Tibial nerve (tissue), 4 donors: ENCODE data around the gene ABHD11. TPM values are rescaled to one million over a fixed set of nuclear protein-coding genes. Genes with fewer than 3 reads are reported as not detected.

Experiments
- DNase-seq, 2 donors: peaks; one replicate each; pipeline ENCODE4 v3.0.0-alpha.2; 2019; ENCODE audit warnings: low spot score in 2 of 2
- H3K27ac ChIP-seq, 4 donors: fragments of 200-600 bp; sonication (generic) in 3 of 4; one replicate each; pipeline ENCODE4 v1.5.1; 2017 to 2019; ENCODE audit warnings: mild to moderate bottlenecking in 1 of 4
- H3K27me3 ChIP-seq, 2 donors: fragments of 200-600 bp; sonication (generic) in 1 of 2; one replicate each; pipeline versions ENCODE4 v1.5.1 to v1.6.0; 2017 to 2019
- H3K36me3 ChIP-seq, 3 donors: fragments of 200-600 bp; sonication (generic); one replicate each; pipeline ENCODE4 v1.5.1; 2018 to 2019
- H3K4me1 ChIP-seq, 4 donors: fragments of 200-600 bp; sonication (generic) in 3 of 4; one replicate each; pipeline ENCODE4 v1.5.1; 2017 to 2019
- H3K4me3 ChIP-seq, 4 donors: fragments of 200-600 bp; sonication (generic) in 3 of 4; one replicate each; pipeline ENCODE4 v1.5.1; 2017 to 2019; ENCODE audit warnings: mild to moderate bottlenecking in 1 of 4, moderate library complexity in 1 of 4
- H3K9me3 ChIP-seq, 4 donors: fragments of 200-600 bp; sonication (generic) in 3 of 4; one replicate each; pipeline ENCODE4 v1.5.1; 2017 to 2019
- EP300 ChIP-seq, 2 donors: sonication (generic); formaldehyde crosslinking; IDR thresholded peaks; one replicate each; pipeline ENCODE4 v1.6.1; 2017; ENCODE audit warnings: antibody characterized with exemption in 2 of 2, mild to moderate bottlenecking in 1 of 2
- POLR2A ChIP-seq, 2 donors: fragments of 450-650 bp; IDR thresholded peaks; one replicate each; pipeline ENCODE4 v1.6.1; 2017; ENCODE audit warnings: antibody characterized with exemption in 2 of 2, mild to moderate bottlenecking in 2 of 2, moderate library complexity in 2 of 2
- WGBS, 2 donors: methylation state at CpG; one replicate each; pipeline ENCODE4 v1.1.5; 2018; 5-methylcytosine and 5-hydroxymethylcytosine counted together
- total RNA-seq, 4 donors: library from RNA; depleted of rRNA; stranded (reverse); fragments of >200 nt; gene quantifications; one replicate each; pipeline ENCODE4 v1.1.0, GENCODE V29; 2016
- TF ChIP-seq, protein P1 (sequence below), 5 experiments: fragments of 200-600 bp in 3 of 5; fragments of 450-650 bp in 2 of 5; sonication (generic) in 3 of 5; IDR thresholded peaks; one replicate each; pipeline ENCODE4 v1.5.1; 2016 to 2019; ENCODE audit warnings: antibody characterized with exemption in 5 of 5, mild to moderate bottlenecking in 3 of 5, moderate library complexity in 2 of 5

ABHD11 gene
- total RNA-seq, 4 donors from 2014 or later: 7.5 to 19.2 (median 10.9) TPM

GRCh38 chr7:73701357-73701995 is 37.1 kb downstream of the ABHD11 start:
- peaks cover 0 to 14% (median 0%) of the 10 kb centered on the region in 4 donors for H3K4me1 ChIP-seq
- no peak overlapping the region for H3K27ac ChIP-seq
- no peaks in the 10 kb centered on the region for H3K27me3 ChIP-seq
- TF ChIP-seq, protein P1, sequence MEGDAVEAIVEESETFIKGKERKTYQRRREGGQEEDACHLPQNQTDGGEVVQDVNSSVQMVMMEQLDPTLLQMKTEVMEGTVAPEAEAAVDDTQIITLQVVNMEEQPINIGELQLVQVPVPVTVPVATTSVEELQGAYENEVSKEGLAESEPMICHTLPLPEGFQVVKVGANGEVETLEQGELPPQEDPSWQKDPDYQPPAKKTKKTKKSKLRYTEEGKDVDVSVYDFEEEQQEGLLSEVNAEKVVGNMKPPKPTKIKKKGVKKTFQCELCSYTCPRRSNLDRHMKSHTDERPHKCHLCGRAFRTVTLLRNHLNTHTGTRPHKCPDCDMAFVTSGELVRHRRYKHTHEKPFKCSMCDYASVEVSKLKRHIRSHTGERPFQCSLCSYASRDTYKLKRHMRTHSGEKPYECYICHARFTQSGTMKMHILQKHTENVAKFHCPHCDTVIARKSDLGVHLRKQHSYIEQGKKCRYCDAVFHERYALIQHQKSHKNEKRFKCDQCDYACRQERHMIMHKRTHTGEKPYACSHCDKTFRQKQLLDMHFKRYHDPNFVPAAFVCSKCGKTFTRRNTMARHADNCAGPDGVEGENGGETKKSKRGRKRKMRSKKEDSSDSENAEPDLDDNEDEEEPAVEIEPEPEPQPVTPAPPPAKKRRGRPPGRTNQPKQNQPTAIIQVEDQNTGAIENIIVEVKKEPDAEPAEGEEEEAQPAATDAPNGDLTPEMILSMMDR (IDR thresholded peaks at IDR 0.05): peak in 3 of 5 experiments; percentile 12 to 46 (median 32)
- TF ChIP-seq POLR2A (IDR thresholded peaks at IDR 0.05): no peak
- DNase-seq: no peak
- H3K36me3 ChIP-seq: peaks cover 0 to 63% (median 14%) of the 10 kb centered on the region in 3 donors
- 67 to 74% methylated on average over 13 of the region's 13 CpGs for WGBS, 2 donors
- H3K9me3 ChIP-seq: no peaks in the 10 kb centered on the region
- H3K4me3 ChIP-seq: no peak overlapping the region

- TF ChIP-seq, protein P1 (IDR thresholded peaks at IDR 0.05): no peak
- TF ChIP-seq EP300 (IDR thresholded peaks at IDR 0.05): no peak
- no peak for TF ChIP-seq POLR2A (IDR thresholded peaks at IDR 0.05)
- Histone ChIP-seq H3K27ac (no peak overlapping the region), H3K27me3 (no peaks in the 10 kb centered on the region), H3K4me3 (no peak overlapping the region), H3K9me3 (no peaks in the 10 kb centered on the region), H3K4me1 (peaks cover 0 to 14% (median 0%) of the 10 kb centered on the region in 4 donors), H3K36me3 (peaks cover 0 to 70% (median 19%) of the 10 kb centered on the region in 3 donors)
- 84 to 86% methylated on average over 15 of the region's 15 CpGs for WGBS, 2 donors
- no peak for DNase-seq
Observed at GRCh38 chr7:73700581-73701134, 37.9 kb downstream of the ABHD11 start.

- Histone ChIP-seq H3K9me3 (no peaks in the 10 kb centered on the region), H3K36me3 (peaks cover 0 to 77% (median 24%) of the 10 kb centered on the region in 3 donors), H3K27ac (no peak overlapping the region), H3K27me3 (no peaks in the 10 kb centered on the region), H3K4me1 (peaks cover 0 to 14% (median 0%) of the 10 kb centered on the region in 4 donors), H3K4me3 (no peak overlapping the region)
- no peak for TF ChIP-seq POLR2A (IDR thresholded peaks at IDR 0.05)
- TF ChIP-seq EP300 (IDR thresholded peaks at IDR 0.05): no peak
- TF ChIP-seq, protein P1 (IDR thresholded peaks at IDR 0.05): no peak
- no peak for DNase-seq
- 81 to 84% methylated on average over 9 to 14 of the region's 14 CpGs for WGBS, 2 donors
Observed at GRCh38 chr7:73700069-73700423, 38.6 kb downstream of the ABHD11 start.

DNA sequence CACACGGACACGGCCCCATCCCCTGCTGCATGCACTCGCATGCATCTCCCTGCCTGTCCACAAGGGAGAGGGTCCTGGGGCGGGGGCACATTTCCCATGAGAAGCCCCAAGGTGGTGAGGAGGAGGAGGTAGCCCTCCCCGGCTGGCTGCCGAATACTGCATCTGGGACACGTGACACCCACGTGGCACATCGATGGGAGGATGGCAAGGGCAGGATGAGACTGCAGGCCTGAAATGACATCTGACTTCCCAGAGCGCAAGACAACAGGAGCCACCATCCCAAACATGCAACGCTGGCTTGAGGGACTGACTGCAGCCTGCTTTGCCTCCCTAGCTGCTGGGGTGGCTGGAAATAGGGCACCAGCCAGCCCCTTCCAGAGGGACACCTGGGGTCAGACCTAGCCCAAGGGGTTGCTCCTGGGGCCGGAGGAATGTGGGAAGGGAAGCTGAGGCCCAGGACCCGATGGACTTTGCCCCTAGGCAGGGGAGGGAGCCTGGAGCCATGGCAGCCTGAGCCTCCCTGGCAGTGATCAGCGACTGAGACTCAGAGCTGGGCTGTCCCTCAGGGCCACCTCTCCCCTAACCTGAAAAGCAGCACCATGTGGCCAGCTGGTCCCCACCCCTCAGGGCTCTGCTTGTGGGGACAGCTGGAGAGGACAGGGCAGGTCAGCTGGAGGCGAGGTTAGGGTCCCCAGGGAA is 39.1 kb downstream of the ABHD11 start:
- peaks cover 0 to 82% (median 29%) of the 10 kb centered on the region in 3 donors for H3K36me3 ChIP-seq
- peaks cover 0 to 12% (median 0%) of the 10 kb centered on the region in 4 donors for H3K4me1 ChIP-seq
- no peak overlapping the region for H3K4me3 ChIP-seq
- H3K9me3 ChIP-seq: no peaks in the 10 kb centered on the region
- no peak for DNase-seq
- 83% methylated on average over 13 to 15 of the region's 15 CpGs for whole genome bisulfite sequencing, 2 donors
- no peak overlapping the region for H3K27ac ChIP-seq
- TF ChIP-seq POLR2A (IDR thresholded peaks at IDR 0.05): no peak
- no peak for TF ChIP-seq EP300 (IDR thresholded peaks at IDR 0.05)
- TF ChIP-seq, protein P1 (IDR thresholded peaks at IDR 0.05): no peak
- no peaks in the 10 kb centered on the region for H3K27me3 ChIP-seq

- no peaks in the 10 kb centered on the region for H3K27me3 ChIP-seq
- H3K4me3 ChIP-seq: no peak overlapping the region
- peaks cover under 1 to 93% (median 40%) of the 10 kb centered on the region in 3 donors for H3K36me3 ChIP-seq
- no peaks in the 10 kb centered on the region for H3K9me3 ChIP-seq
- H3K4me1 ChIP-seq: peaks cover 0 to 1% (median 0%) of the 10 kb centered on the region in 4 donors
- TF ChIP-seq EP300 (IDR thresholded peaks at IDR 0.05) (no peak), POLR2A (IDR thresholded peaks at IDR 0.05) (no peak)
- TF ChIP-seq, protein P1 (IDR thresholded peaks at IDR 0.05): no peak
- H3K27ac ChIP-seq: no peak overlapping the region
- WGBS, 2 donors: 76 to 93% methylated on average over 7 of the region's 7 CpGs
- DNase-seq: no peak
Observed at GRCh38 chr7:73698410-73698809, 40.2 kb downstream of the ABHD11 start.
